HG02885 (cell line): ENCODE results near the gene CD69.
"Not testable (repeated sequence)": the region's sequence is repeated elsewhere in the genome, so short reads cannot be mapped to it uniquely, and the experiment has no call there.

Experiments used
- ATAC-seq: cut with Tn5 transposase; IDR thresholded peaks from one replicate; pipeline ENCODE4 v1.9.1; 2021; ENCODE audit warnings: mild to moderate bottlenecking; ENCODE audit not compliant: unreplicated experiment, poor library complexity

Gene CD69

DNA sequence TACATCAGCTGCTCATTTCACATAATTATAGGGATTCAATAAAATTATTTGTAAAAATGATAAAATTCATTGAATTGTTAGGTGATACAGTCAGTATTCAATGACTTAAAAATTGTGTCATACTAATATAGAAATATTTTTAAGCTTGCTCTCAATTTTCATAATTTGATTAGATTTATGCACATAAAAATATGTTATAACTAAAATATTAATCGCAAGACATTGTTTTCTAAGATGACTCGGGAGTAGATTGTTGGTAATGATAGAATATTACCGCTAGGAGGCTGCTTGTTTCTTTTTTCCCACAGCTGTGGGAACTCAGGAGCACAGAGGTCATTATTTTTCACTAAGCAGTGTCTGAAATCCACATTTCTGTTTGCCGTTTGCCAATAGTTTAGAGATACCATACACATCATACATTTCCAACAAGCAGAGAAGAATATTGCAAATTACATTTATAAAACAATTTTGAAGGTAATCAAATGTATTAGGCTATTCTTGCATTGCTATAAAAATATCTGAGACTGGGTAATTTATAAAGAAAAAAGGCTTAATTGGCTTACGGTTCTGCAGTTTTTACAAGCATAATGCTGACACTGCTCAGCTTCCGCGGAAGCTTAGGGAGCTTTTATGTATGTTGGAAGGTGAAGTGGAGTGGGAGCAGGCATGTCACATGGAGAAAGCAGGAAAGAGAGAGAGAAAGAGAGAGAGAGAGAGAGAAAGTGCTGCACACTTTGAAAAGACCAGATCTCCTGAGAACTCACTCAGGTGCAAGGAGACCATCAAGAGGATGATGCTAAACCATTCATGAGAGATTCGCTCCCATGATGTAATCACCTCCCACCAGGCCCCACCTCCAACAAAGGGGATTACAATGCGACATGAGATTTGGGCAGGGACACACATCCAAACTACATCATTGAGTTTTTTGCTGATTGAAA, 9.2 kb downstream of the CD69 start:
- ATAC-seq, result no peak

DNA sequence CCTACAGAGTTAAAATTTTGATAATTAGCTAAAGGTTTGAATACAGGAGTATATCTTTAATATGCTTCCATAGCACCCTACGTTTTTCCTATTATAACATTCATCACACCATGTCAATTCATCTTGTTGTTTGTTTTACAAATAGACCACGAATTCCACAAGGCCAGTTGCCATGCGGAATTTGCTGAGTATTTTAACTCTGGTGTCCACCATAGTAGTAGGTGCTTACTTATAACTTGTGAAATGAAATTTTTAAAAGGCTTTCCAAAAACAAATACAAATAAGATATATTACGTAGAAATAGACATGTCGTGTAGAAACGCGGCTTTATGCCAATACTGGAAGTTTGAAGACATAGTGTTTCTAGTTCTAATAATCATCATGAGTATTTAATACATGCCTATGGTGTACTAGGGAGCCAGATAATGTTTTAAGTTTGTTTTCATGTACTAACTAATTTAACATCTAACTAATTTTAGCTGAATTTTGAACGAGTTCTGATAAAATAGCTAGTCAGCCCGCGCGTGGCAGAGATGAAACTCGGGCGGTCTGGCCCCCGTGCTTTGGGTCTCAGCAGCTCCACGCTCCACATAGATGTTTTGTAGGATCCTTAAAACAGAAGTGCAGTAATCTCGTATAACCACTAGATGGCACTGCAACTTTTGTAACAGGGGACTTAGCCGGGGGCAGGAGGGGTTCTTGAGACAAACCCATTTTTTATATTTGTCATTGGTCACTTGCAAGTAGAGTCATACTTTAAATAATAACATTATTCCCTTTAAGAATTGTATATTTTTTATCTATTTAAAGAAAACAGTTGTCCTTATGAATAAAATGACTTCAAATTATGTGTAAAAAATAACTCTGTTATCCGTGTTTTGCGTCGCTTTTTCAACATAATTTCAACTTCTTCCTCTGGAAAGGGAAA, 10.2 kb downstream of the CD69 start:
- peak; percentile 65 for ATAC-seq

DNA sequence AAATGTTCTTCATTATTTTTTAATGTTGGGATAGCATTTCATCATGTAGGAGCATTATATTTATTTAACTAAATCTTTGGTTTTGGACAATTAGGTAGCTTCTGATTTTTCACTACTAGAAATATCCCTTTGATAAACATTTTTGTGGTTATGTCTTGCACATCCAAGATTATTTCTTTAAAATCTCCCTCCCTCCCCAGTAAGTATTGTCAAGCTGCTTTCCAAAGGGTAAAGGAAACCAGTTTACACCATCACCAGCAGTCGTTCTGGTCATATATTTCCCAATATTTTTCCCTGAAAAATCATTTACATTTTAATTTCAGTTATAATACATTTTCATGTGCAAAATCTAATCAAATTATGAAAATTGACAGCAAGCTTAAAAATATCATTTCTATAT, 11.1 kb downstream of the CD69 start:
- no peak for ATAC-seq

DNA sequence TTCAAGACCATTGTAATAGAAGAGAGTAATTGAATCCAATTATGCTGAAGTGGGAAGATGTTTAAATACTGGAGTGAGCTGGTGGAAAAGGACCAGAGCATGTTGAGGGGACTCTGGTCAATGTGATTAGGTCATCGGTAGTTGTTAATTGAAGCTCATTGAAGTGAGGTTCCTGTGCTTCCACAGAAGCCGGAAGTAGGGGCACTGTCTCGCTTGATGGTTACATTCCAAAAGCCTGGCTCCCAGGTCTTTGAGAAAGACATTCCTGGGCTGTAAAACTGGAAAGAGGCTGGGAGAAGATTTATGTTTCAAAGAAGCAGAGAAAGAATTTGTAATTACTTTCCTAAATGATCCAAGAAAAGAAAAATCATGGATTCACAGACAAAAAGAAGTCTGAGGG, 15.5 kb downstream of the CD69 start:
- no peak for ATAC-seq

DNA sequence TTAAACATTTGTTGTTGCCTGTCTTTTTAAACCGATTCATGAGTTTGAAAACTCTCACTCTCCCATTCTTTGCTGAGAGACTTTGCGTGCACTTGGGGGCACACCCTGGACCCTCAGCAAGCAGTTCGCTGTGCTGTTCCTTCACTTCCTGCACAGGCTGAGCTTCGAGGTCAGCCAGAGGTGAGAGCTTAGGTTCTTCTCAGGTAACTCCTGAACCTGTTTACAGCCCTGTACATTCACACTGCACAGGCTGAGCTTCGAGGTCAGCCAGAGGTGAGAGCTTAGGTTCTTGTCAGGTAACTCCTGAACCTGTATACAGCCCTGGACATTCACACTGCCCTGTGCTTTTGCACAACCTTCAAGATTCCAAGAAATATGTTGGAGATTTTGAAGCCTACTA, 18.0 kb downstream of the CD69 start:
- ATAC-seq, result no peak

DNA sequence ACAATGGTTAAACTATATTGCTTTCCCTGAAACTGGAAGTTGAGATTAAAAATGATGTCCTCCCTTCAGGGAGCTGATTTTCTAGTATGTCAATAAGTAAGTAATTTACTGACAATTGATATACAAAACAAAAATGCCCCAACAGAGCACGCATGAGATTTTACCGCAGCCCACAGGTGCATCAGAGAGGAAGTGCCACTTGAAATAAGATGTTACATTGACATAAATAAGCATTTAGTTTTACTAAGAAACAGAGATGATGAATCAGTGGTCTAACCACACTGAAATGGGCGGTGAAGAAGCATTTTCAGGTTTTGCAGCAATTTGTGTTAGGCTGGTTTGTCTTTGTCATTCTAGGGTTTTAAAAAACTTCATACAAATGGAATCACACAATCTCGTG, 19.0 kb downstream of the CD69 start:
- peak; percentile 89 for ATAC-seq

DNA sequence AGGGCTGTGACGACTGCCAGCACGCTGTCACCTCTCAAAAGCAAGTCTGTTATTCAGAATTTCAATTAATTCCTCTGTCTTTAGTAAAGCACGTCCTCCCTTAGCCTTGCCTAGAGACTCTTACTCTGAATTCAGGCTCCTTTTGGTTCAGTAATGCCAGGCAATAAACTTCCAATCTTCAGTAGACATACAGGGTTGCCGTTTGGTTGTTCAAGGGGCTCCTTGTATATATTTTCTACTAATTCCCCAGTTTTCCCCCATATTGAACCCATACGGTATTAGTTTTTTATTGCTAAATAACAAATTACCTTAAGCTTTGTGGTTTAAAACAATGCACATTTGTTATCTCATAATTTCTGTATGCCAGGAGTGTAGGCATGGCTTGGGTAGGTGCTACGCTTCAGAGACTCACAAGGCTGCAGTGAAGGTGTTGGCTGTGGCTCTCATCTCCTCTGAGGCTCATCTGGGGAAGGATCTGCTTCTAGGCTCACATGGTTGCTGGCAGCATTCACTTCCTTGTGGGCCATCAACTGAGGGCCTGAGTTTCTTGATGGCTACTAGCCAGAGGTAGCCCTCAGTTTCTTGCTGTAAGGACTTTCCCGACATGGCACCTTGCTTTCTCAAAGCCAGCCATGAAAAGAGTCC, 20.5 kb downstream of the CD69 start:
- no peak for ATAC-seq

DNA sequence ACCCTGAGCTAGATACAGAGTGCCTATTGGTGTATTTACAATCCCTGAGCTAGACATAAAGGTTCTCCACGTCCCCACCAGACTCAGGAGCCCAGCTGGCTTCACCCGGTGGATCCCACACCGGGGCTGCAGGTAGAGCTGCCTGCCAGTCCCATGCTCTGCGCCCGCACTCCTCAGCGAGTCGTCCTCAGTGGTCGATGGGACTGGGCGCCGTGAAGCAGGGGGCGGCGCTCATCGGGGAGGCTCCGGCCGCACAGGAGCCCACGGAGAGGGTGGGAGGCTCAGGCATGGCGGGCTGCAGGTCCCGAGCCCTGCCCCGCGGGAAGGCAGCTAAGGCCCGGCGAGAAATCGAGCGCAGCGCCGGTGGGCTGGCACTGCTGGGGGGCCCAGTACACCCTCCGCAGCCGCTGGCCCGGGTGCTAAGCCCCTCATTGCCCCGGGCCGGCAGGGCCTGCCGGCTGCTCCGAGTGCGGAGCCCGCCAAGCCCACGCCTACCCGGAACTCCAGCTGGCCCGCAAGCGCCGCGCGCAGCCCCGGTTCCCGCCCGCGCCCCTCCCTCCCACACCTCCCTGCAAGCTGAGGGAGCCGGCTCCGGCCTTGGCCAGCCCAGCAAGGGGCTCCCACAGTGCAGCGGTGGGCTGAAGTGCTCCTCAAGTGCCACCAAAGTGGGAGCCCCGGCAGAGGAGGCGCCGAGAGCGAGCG, 21.1 kb downstream of the CD69 start:
- not testable (repeated sequence) for ATAC-seq

DNA sequence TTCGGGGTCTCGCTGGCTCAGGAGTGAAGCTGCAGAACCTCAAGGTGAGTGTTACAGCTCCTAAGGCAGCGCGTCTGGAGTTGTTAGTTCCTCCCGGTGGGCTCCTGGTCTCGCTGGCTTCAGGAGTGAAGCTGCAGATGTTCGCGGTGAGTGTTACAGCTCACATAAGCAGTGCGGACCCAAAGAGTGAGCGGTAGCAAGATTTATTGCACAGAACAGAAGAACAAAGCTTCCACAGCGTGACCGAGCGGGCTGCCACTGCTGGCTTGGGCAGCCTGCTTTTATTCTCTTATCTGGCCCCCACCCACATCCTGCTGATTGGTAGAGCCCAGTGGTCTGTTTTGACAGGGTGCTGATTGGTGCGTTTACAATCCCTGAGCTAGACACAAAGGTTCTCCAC, 21.8 kb downstream of the CD69 start:
- not testable (repeated sequence) for ATAC-seq

DNA sequence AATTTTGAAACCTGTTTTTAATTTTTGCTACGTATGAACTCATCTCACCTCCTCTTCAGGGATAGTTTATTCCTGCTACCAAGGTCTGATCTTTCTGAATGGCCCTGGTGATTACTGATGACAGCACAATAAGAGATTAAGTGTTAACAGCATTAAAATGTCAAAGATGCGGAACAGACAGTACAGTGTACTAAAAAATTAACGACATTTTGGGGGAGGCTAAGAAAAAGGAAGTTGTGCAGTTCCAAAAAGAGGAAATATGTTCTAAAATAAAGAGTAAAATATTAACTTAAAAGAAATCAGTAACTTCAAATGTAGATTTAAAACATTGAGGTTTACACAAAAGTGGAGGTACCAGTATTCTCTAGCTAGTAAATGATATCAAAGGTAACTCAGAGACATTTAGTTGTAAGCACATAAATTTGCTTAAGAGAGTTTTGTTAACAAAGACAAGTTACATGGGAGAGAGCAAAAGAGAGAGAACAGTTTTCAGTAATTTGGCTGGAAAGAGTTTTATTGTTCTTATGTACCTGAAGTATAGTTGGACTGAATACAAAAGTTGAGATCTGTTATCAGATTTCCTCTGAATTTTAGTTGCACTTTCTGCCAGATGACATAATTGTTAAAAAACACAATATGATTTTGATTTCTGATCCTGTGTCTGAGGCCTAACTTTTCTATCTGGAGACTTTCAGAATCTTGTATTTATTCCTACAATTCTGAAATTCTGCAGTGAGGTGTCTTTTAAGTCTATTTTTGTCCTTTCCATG, 23.6 kb downstream of the CD69 start:
- no peak for ATAC-seq

DNA sequence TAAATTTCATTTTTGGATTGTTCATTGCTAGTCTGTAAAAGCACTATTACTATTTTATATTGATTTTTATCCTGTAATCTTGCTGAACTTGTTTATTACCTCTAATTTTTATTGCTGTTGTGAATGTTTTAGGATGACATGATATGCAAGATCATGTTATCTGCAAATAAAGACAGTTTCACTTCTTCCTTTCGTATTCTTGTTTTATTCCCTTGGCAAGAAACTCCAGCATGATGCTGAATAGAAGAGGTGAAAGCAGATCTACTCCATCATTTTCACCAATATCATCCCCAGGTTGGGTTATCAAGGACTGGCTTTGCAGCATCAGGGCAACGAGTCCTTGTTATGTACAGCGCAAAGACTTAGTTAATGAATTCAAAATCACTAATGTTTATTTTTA, 25.1 kb downstream of the CD69 start:
- ATAC-seq, result no peak

DNA sequence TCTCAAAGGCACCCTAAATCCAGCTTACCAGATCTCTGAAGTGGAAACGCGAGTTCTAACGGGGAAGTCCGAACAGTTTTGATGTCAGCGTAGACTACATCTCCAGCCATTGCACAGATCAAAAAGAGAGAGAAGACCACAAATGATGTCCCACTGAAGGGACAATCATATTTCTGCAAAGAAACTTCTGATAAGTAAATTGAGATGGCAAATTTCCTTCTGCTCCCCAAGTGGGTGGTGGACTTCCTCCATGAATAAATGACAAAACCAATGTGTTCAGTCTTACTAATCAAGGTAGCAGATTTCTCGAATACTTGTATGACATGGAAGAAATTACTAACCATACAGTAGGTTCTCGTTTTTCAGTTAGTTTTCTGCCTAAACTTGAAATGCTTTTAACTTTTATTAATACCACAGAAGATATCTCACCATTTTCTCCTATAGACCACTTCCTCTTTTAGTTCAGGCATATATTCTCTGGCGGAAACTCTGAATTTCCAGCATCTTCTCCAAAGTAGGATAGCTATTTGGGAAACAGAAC, 27.7 kb downstream of the CD69 start, which contains the start of gene CLECL1:
TSS of gene CLECL1 (minus strand) at position 177 of the 541 bp plus-strand sequence.
- ATAC-seq, result peak; percentile 44

DNA sequence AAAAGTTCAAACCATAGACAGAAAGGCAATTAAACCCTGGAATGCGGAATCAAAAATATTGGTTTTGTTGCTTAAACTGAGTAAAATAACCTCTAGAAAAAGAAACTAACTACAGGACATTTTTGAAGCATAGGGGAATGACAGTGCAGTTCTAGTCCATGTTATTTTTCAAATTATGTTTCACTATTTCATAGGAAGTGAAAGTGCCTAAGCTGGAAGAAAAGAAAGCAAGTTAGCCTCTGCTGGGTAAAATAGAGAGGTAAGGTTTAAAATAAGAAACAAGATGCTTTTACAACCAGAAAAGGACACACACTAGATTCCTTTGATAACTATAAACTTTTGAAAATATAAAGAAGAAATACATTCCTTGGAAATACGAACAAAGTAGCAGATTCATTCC, 28.9 kb downstream of the CD69 start:
- ATAC-seq, result peak; percentile 52

DNA sequence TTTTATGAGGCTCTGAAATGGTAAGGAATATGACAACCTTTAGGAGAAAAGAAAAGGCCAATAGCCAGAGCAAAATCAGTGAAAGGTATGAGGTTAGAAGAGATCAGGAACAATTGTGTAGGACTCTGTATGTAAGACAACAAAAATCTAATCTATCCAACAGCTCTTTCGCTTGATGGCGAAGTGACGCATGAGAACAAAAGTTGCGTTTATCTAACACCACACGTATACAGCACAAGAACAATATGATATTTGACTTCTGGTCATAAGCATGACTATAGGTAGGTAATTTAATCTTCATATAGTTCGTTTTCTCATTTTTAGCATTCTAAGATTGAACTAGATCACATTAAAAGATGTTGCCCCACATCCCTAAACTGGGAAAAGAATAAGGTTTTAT, 29.3 kb downstream of the CD69 start:
- ATAC-seq, result no peak

DNA sequence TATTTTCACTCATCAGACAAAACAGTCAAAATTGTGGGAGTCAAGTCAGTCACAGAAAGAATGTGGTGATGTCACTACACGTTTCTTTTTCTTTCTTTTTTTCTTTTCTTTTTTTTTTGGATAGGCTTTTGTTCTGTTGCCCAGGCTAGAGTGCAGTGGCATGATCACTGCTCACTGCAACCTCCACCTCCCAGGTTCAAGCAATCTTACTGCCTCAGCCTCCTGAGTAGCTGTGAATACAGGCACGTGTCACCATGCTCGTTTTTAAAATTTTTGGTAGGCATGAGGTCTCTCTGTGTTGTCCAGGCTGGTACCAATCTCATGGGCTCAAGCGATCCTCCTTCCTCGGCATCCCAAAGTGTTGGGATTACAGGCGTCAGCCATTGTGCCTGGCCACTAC, 30.1 kb downstream of the CD69 start:
- ATAC-seq, result no peak

DNA sequence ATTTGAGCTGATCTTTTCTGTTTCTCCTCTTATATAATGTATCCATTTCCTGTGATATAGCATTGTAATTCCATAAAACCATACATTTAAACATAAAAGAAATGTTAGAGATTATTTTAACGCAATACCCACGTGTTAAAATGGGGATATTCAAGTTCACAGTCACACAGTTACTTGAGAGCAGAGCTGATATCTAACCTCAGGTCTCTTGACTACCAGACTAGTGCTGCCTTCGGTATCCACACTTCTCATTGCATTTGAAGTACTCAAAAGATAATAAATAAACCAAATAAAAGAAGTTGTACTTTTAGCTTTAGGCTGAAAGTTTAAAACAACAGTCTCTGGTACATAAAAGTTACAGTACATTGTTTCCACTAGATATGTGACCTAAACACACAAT, 30.7 kb downstream of the CD69 start:
- ATAC-seq, result peak; percentile 33

DNA sequence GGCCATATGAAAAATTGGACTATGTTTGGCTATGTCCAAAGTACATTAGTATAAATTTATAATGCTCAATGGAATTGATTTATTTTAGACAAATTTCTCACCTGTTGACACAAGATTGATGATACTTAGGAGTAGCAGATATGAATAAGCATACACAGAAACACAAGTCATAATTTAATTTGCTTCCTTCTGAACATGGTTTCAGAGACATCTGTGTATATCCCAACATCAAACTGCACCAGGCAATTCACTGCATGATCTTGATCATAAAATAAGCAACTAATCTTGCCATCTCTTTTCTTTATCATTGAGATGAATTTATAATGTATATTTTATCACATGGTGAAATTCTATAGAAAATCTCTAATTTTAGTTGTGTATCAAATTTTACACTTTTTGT, 31.6 kb downstream of the CD69 start:
- no peak for ATAC-seq

DNA sequence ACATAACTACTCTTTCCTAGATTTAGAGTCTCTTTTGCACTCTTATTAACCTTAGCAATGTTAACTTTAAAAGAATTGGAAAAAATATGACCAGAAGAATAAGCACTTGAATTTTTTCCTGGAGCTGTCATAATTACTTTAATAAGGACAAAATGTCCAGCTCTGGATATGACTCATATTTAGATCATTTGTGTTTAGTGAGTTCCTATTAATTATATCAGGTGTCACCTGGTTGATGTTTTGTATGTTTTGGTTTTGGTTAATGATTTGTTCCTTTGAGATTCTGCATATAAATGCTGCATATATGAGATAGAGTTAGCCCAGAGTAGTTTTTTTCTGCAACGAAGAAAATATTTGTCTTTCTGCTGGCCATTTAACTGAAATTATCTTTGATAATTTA, 32.9 kb downstream of the CD69 start:
- ATAC-seq, result no peak
